ENCODE measurements around the gene PGLYRP1.

The PGLYRP1 gene

GRCh38 chr19:46022431-46023310 is at the start of gene PGLYRP1:
PGLYRP1 (minus strand) TSS chr19:46023053; CDS start chr19:46023021, 32 bp downstream.
- DNase-seq, result no peak

GRCh38 chr19:46069806-46070341 is 47.0 kb upstream of the PGLYRP1 start:
- DNase-seq, result no peak

- DNase-seq, result peak; percentile 73 to 87
These were observed 45.7 kb upstream of the PGLYRP1 start for GRCh38 chr19:46068345-46069258.

- no peak for DNase-seq
These were observed 44.8 kb upstream of the PGLYRP1 start for GRCh38 chr19:46067691-46068090.

GRCh38 chr19:46066471-46066870 is 43.6 kb upstream of the PGLYRP1 start:
- peak in 1 of 2 donors; percentile 67 for DNase-seq

- DNase-seq, result no peak
These were observed 42.7 kb upstream of the PGLYRP1 start for GRCh38 chr19:46065486-46066071.

- peak in 1 of 2 donors; percentile 10 for DNase-seq
These were observed 40.3 kb upstream of the PGLYRP1 start for GRCh38 chr19:46063201-46063600.

- no peak for DNase-seq
These were observed 37.2 kb upstream of the PGLYRP1 start for GRCh38 chr19:46060012-46060411.

GRCh38 chr19:46058778-46059177 is 35.9 kb upstream of the PGLYRP1 start:
- no peak for DNase-seq

- no peak for DNase-seq
These were observed 33.7 kb upstream of the PGLYRP1 start for GRCh38 chr19:46056536-46056935.

GRCh38 chr19:46052896-46053295 is 30.0 kb upstream of the PGLYRP1 start:
- DNase-seq, result no peak

- no peak for DNase-seq
These were observed 26.7 kb upstream of the PGLYRP1 start for GRCh38 chr19:46049597-46049996.

- DNase-seq, result no peak
These were observed 20.7 kb upstream of the PGLYRP1 start for GRCh38 chr19:46043519-46043918.

- no peak for DNase-seq
These were observed 19.5 kb upstream of the PGLYRP1 start for GRCh38 chr19:46042252-46042883.

GRCh38 chr19:46040952-46041500 is 18.2 kb upstream of the PGLYRP1 start, which contains the start of gene IGFL4:
IGFL4 (minus strand) TSS chr19:46041002; CDS start chr19:46040962, 40 bp downstream.
- DNase-seq, result no peak

GRCh38 chr19:46040125-46040524 is 17.3 kb upstream of the PGLYRP1 start:
- DNase-seq, result no peak

GRCh38 chr19:46036744-46037128 is 13.9 kb upstream of the PGLYRP1 start:
- DNase-seq, result no peak

GRCh38 chr19:46035986-46036743 is 13.3 kb upstream of the PGLYRP1 start:
- no peak for DNase-seq

- DNase-seq, result no peak
These were observed 12.7 kb upstream of the PGLYRP1 start for GRCh38 chr19:46035546-46035945.

- no peak for DNase-seq
These were observed 10.5 kb upstream of the PGLYRP1 start for GRCh38 chr19:46033401-46033800.

GRCh38 chr19:46032597-46033025 is 9.8 kb upstream of the PGLYRP1 start:
- DNase-seq, result no peak

Data from inflammatory macrophage treated with lipopolysaccharide for 1 hour (primary cell).